GM18520 (cell line): ENCODE measurements around the gene PEAR1.

Experiments
- ATAC-seq: cut with Tn5 transposase; IDR thresholded peaks from one replicate; pipeline ENCODE4 v1.9.1; 2021; ENCODE audit not compliant: unreplicated experiment

PEAR1 gene

GRCh38 chr1:156959414-156959813 lies 65.9 kb downstream of the PEAR1 start:
- ATAC-seq = no peak

- ATAC-seq = no peak
Observed at GRCh38 chr1:156959925-156960324, 66.4 kb downstream of the PEAR1 start.

GRCh38 chr1:156961709-156962108 lies 68.2 kb downstream of the PEAR1 start:
- no peak for ATAC-seq

- ATAC-seq = no peak
Observed at GRCh38 chr1:156963621-156964020, 70.1 kb downstream of the PEAR1 start.

- ATAC-seq = no peak
Observed at GRCh38 chr1:156964441-156964840, 70.9 kb downstream of the PEAR1 start.
